Inflammatory macrophage treated with lipopolysaccharide for 1 hour (primary cell): ENCODE measurements around the gene MRPS14.

Experiments
- DNase-seq, 2 donors: peaks; one replicate each; pipeline ENCODE4 v3.0.0-alpha.2; 2020 to 2022

MRPS14 gene

DNA sequence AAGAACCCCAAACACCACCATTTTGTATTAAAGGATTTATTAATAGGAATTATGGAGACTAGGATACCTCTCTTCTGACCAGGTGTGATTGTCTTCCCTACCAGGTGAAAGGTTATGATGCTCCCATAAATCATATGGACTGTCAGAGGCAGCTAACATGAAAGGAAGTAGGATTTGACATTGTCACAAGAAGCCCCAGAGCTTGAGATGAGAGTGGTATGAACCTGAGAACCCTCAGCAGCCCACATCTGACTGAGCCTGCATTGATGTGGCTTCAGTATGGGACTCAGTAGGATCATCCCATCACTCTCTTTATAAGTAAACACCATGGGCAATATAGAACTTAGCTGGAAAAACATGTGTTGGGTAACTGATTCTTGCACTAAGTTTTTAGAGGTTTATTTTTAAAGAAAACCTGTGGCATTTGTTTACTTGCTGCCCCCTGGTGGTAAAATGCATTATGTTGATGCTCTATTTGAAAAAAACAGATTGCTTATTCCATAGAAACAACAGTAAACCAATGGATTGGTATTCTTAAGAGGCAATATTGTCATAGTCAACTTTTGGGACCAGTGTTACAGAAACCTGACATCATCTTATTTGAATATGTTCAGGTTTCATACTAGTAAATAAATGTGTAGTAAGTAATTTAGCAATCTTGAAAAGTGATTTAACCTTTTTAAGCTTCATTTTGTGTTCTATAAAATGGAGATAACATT lies 40.1 kb downstream of the MRPS14 start:
- DNase-seq = peak; percentile 49 to 88

DNA sequence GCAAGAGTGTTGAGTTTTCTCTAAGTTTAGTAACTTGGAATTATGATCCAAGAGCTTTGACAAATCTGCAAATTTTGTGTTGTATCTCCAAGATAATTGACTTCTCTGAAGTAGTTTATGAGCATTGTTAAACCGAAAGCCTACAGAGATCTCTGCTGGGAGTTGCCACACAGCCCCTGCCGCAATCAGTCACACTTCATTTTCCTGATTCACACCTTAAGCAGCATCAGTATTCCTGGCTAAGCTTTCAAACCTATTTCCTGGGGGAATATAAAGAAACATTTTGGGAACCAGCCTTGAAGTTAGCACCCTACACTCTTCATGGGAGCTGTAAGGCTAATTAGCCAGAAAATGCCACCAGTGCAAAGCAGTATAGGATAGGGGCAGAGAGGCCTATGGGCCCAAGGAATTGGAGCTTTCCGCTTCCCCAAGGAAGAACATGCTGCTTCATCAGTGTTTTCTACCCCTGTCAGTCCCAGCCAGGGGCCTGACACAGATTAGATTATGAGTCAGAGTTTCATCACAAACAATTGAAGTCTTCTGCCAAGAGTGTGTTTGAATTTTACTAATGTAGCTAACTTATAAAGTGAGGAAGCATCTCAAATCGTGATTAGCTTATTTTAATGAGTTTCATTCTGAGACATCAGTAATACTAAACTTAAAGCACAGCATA lies 46.7 kb downstream of the MRPS14 start:
- DNase-seq = no peak

DNA sequence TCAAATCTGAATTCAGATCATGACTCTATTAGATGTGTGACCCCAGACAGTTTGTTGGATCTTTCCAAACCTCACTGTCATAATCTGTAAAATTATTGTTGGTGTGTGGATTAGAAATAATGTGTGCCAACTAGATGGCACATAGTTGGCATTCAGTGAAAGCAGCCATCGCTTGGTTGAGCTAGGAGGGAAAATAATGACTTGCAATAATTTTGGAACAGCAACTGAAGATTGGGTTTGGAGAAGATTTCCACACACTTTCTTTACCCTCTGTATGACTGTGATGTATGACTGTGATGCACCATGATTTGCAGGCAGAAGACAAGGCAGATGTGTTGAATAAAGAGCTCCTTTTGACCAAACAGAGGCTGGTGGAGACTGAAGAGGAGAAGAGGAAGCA lies 47.5 kb downstream of the MRPS14 start:
- DNase-seq = no peak

DNA sequence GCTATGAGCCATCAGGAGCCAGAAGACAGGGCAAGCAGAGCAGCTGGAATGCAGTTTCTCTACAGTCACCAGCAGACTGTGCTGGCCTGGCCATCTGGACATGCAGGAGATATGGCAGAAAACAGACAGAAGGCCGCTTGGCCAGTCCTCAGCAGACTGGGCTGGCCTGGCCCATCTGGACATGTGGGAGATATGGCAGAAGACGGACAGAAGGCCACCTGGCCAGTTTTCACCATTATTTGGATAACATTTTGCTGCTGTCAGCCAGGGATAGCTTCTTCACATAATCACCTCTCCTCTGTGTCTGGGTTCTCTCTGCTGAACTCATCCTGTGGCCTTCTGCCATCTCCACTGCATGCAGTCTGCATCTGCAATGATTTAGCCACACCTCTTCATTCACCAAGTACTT lies 48.5 kb downstream of the MRPS14 start:
- no peak for DNase-seq

DNA sequence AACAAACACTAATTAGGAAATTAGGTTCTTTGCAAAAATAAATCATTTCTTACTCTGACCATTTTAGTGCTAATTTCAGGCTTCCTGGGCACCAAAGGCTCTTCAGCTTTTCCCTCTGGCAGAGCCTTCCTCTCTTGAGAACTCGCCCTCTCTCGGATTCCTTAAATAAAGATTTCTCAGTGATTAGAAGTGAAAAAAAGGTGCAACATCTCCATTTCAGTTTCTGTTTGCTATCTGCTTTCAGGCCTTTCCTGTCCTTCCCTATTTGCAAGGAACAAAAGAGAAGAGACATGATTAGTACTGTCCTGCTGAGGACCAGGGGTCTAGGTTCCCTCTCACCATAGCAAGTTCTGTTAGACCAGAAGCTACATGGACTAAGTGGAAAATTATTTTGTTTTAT lies 51.3 kb downstream of the MRPS14 start:
- peak; percentile 20 to 33 for DNase-seq

DNA sequence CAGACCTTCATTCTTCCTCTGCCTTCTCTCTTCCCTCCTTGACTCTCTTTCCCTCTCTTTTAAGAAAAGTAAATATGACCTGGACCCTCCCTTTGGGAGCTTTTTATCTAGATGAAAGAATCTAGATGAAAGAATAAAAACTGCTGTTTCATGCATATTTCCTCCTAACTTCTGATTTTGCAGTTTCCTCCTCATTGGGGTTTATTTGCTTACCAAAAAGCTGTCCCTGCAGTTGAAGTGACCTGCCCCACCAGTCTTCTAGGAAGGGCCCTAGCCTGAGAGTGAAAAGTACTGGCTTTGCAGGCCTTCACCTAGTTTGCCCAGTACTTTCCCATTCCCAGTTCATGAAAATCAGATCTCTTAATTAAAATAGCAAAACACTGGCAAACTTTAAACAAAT lies 51.8 kb downstream of the MRPS14 start:
- DNase-seq = no peak

DNA sequence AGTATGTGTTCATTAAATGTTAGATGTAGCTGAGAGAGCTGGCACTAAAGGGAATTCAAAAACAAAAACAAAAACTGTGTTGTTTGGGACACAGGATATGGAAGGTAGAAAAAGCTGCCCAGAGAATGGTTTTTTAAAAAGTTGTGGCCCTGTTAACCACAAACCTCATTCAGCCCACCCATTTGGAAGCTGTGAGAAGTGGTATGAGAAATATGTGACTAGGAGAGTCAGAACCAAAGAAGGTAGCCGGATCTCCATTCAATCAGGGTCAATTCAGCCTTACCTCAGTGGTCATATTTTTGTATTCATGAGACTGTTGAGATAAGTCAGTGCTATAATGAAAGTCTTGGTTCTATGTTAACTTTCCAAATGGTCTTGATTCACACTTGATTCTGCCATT lies 53.2 kb downstream of the MRPS14 start:
- DNase-seq = no peak

DNA sequence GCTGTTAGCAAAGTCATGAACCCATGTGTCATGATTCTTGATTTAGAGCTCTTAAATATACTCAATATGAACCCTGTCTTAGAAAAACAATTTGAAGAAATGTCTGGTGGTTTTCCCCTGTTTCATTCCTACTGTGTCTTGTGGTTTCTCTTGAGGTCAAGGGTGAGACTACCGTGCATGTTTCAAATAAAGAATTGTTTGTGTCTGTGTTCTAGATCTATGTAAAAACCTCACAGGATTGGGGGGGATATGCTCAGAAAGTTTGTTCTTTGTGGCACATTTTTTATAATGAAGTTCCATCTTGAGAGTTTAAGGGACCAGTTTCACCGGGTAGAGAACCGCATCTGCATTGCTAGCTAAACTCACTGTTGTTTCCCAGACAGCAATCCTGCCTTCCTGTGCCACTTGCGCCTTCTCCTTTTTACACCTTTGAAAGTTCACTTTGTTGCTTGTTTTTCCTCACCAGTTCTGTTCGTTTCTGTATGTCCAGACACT lies 54.4 kb downstream of the MRPS14 start:
- DNase-seq = peak; percentile 57 to 81

DNA sequence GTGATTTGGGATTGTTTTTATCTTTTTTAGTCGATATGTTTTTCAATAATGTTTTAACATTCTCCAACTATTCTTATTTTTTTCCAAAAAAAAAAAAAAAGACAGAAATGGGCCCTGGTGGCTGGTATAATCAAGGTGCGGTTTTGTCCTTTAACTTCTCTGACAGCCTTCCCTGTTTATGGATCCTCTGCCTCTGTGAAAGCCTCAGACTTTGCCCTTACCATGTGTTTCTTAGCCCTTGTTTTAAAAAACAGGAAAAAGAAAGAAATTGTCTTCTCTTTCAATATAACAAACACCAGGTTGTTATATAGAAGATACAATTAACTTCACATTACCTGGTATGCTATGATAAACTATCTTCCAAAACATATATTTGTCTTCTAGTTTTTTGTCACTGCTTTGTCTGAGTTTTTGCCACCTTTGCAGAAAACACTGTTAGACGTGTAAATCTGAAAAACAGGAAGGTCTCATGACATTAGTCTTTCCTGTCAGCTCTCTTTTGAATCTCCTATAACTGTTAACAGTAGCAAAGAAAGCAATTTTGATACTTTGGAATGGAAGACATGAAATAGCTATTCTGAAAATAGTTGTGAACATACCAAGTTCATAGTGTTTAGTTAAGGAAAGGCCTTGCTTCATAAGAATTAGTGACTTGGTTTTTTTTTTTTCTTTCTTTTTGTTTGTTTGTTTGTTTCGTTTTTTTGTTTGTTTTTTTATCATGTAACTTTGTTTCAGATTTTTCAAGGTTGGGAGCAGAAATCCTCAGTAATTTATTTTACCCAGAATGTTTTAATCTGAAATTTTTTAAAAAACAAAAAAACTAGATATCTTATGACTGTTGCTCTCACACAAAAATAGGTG lies 55.1 kb downstream of the MRPS14 start:
- peak in 1 of 2 donors; percentile 32 for DNase-seq

DNA sequence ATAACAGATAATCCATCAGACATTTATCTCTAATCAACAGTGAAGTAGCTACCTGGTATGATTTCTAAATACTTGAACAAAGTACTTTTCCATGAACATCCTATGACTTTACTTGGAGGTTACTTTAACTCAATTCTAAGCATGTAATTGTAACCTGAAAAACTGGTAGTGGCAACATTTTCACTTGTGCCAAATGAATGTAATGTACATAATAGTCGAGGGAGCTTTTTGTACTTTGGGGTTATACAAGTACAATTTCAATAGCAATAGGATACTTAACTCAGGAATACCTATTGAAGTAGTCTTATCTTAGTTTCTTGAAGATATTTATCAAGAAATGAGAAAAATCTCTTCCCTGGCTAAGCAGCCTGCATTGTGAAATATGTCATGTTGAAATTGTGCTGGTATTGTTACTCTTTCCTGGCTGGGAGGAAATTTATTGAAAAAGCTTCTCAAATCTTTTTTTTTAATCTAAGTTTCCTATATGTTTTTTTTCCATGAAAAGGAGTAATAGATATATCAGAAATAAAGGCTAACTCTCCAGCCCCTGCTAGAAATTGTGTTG lies 57.1 kb downstream of the MRPS14 start:
- DNase-seq = peak in 1 of 2 donors; percentile 53

DNA sequence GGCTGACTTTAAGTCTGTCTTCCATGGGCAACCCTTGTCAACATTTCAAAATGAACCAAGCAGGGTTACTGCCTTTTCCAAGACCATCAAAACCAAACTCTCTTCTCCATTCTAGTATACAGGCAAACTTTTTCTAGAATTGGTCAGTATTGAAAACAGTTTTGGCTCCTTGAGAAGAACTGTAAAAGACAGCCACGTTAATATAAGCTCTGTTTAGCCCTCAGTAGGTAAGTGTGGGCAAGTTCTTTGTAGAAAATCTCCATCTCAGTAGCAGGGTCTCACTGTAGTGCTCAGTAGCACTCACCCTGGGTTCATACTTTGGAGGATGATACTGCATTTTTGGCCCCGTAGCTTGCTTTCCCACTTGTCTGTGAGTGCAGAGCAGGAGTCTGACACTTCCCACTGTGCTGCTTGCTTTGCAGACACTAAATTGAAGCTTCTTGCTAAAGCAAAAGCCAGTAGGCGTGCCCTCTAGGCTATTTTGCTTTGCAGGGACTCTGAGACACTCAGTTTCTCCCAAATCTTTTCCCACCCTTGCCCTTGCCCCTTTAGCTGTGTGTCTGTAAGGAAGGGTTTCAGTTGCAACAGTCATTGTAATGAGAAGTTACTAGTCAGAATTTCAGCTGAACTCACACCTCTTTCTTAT lies 57.7 kb downstream of the MRPS14 start:
- peak; percentile 22 to 36 for DNase-seq

DNA sequence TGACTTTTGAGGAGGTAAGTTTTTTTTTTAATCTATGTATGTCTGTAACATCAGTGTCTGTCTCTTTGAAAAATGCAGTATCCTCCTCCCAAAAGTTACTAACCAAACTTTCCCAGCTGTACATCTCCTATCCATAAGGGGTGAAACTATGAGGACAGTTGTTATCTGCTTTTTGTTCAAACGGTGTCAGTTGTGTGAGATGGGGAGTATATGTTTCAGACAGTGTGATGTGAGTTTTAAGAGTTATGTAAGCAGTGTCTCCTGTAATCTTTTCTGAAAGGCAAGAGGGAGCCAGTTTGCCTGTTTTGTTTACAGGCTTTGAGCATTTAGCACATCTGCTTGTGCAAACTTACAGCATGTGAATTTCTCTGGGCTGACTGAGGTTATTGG lies 58.3 kb downstream of the MRPS14 start:
- peak in 1 of 2 donors; percentile 27 for DNase-seq

DNA sequence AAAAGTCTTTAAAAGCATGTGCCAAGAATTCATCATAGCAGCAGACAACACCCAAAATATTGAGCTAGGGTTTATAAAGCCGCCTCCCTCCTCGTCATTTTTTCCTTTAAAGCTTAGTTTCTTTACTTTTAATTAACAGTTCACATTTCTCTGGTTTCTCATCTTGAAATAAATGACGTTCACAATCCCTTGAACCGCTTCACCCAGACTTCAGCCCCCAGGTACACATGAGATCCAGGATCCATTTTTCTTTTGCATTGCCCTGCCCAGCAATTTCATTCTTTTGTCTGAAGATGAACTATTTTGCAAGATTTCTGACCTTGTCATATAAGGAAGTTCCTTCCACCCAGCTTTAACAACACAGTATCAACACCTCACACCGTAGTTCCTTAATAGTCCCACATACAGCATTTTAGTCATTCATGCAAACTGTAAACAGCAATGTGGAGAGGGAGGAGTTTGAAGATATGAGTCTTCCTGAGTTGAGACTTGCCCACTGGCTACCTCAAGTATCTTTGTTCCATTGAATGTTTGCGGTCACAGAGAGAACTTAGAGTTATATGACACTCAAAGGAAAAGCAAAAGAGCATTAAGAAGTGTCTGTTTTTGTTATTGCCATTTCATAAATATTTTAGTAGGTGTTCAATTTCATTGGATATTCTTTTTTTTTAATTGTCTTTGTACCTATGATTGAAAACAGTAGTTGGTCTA lies 58.8 kb downstream of the MRPS14 start:
- DNase-seq = peak; percentile 73 to 91

DNA sequence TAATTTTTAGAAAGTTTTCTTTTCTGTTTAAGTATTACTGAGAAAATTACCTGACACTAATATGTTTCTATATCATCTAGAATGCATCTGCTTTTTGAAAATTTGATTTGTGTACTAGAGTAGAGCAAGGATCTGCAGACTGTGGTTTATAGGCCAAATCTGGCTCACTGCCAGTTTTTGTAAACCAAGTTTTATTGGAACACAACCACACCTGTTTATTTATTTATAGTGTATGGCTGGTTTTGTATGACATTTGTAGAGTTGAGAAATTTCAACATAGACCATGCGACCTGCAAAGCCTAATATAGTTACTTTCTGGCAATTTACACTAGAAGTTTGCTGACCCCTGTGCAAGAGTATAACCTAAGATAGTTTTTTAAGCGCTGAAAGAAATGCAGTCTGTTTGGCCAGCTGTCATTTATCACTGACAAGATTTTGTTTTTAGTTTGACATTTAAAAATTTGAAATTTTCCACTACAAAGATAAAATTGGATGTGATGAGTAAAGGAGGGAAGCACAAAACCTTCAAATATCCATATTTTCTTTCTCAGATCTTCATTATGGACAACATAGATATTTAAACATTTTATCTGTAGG lies 59.6 kb downstream of the MRPS14 start:
- DNase-seq = no peak
